ENCODE measurements around the gene MYPN. TPM values are rescaled to one million over a fixed set of nuclear protein-coding genes. Genes with fewer than 3 reads are reported as not detected.

Gene MYPN
- total RNA-seq, 3 donors from 2014 or later: 0.33 TPM; not detected in 2

- intact Hi-C loops (cut with DNase I; ENCODE audit: low total_unique reads): no loop called here
Observed at GRCh38 chr10:68101066-68101465, 8.2 kb upstream of the MYPN start.

GRCh38 chr10:68103261-68103878 is 5.9 kb upstream of the MYPN start:
- Histone ChIP-seq H3K27ac (no peak overlapping the region), H3K4me3 (no peak overlapping the region), H3K9me3 (no peaks in the 10 kb centered on the region), H3K4me1 (no peaks in the 10 kb centered on the region), H3K27me3 (no peaks in the 10 kb centered on the region), H3K36me3 (no peaks in the 10 kb centered on the region)
- DNase-seq (ENCODE audit: low spot score in 2 of 2): no peak
- no peak for TF ChIP-seq CTCF (IDR thresholded peaks at IDR 0.05)
- TF ChIP-seq POLR2AphosphoS5 (IDR thresholded peaks at IDR 0.05): no peak
- no peak for TF ChIP-seq POLR2A (IDR thresholded peaks at IDR 0.05)
- intact Hi-C loops (cut with DNase I; ENCODE audit: low total_unique reads): no loop called here

More at GRCh38 chr10:68101066-68101465, 8.2 kb upstream of the MYPN start:
- Histone ChIP-seq H3K4me1 (no peaks in the 10 kb centered on the region), H3K27ac (no peak overlapping the region), H3K36me3 (no peaks in the 10 kb centered on the region), H3K4me3 (no peak overlapping the region), H3K27me3 (no peaks in the 10 kb centered on the region), H3K9me3 (no peaks in the 10 kb centered on the region)
- TF ChIP-seq POLR2AphosphoS5 (IDR thresholded peaks at IDR 0.05) (no peak), CTCF (IDR thresholded peaks at IDR 0.05) (no peak), POLR2A (IDR thresholded peaks at IDR 0.05) (no peak)
- no peak for DNase-seq (ENCODE audit: low spot score in 2 of 2)

- Histone ChIP-seq H3K4me1 (no peaks in the 10 kb centered on the region), H3K9me3 (no peaks in the 10 kb centered on the region), H3K4me3 (no peak overlapping the region), H3K27ac (no peak overlapping the region), H3K27me3 (no peaks in the 10 kb centered on the region), H3K36me3 (no peaks in the 10 kb centered on the region)
- DNase-seq (ENCODE audit: low spot score in 2 of 2): no peak
- TF ChIP-seq POLR2AphosphoS5 (IDR thresholded peaks at IDR 0.05) (no peak), POLR2A (IDR thresholded peaks at IDR 0.05) (no peak), CTCF (IDR thresholded peaks at IDR 0.05) (no peak)
- intact Hi-C loops (cut with DNase I; ENCODE audit: low total_unique reads): no loop called here
Observed at GRCh38 chr10:68103901-68104300, 5.4 kb upstream of the MYPN start.

GRCh38 chr10:68105820-68106219 is 3.5 kb upstream of the MYPN start:
- Histone ChIP-seq H3K9me3 (no peaks in the 10 kb centered on the region), H3K27me3 (no peaks in the 10 kb centered on the region), H3K4me1 (no peaks in the 10 kb centered on the region), H3K36me3 (no peaks in the 10 kb centered on the region), H3K4me3 (no peak overlapping the region), H3K27ac (no peak overlapping the region)
- intact Hi-C loops (cut with DNase I; ENCODE audit: low total_unique reads): no loop called here
- no peak for DNase-seq (ENCODE audit: low spot score in 2 of 2)
- TF ChIP-seq CTCF (IDR thresholded peaks at IDR 0.05) (no peak), POLR2A (IDR thresholded peaks at IDR 0.05) (no peak), POLR2AphosphoS5 (IDR thresholded peaks at IDR 0.05) (no peak)

GRCh38 chr10:68106656-68107055 is 2.6 kb upstream of the MYPN start:
- no peaks in the 10 kb centered on the region for H3K4me1 ChIP-seq
- no peaks in the 10 kb centered on the region for H3K36me3 ChIP-seq
- no peaks in the 10 kb centered on the region for H3K27me3 ChIP-seq
- no peak for DNase-seq (ENCODE audit: low spot score in 2 of 2)
- no peak overlapping the region for H3K4me3 ChIP-seq
- no peak overlapping the region for H3K27ac ChIP-seq
- TF ChIP-seq POLR2A (IDR thresholded peaks at IDR 0.05) (no peak), CTCF (IDR thresholded peaks at IDR 0.05) (no peak), POLR2AphosphoS5 (IDR thresholded peaks at IDR 0.05) (no peak)
- no peaks in the 10 kb centered on the region for H3K9me3 ChIP-seq
- intact Hi-C loops (cut with DNase I; ENCODE audit: low total_unique reads): no loop called here
